Measurements from ENCODE around the gene STAB1. TPM values are rescaled to one million over a fixed set of nuclear protein-coding genes. Genes with fewer than 3 reads are reported as not detected.

STAB1 gene
- total RNA-seq, 4 donors from 2014 or later: 76.2 to 167 (median 95.8) TPM

DNA sequence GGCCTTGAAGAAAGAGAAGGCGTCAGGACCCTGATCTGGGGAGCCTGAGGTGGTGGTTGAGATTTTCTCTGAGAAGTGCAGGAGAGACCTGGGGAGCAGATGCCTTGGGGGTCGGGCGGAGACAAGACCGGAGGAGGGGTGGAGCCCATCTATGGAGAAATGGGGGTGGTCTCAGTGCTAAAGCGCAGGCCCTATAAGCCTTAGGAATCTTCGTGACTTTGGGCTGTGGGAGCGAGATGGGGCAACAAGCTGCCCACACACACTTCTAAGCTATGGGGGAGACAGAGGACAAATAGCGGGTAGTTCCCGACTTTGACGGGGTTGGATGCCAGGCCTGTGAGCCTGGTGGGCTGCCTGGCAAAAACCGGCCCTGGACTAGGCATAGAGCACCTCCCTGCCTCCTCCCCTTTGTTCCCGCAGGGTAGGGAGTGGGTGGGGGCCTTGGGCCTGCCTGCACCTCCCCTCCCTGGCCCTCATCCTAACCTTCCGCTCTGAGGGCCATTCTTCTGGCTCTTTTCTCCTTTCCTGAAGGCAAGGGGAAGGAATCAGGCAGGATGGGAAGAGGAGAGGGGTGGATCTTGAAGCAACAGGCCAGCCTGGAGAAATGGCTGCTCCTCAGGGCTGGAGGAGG is 38.9 kb upstream of the STAB1 start:
- peak; percentile 63 for ATAC-seq
- H3K27ac ChIP-seq: peak overlapping the region; percentile 67 to 97 (median 96)
- H3K36me3 ChIP-seq: peaks cover 0 to 40% of the 10 kb centered on the region in 2 donors
- 0 to 2% methylated on average over 4 to 10 of the region's 13 CpGs for WGBS, 2 donors (ENCODE audit: low coverage in 1 of 2)
- H3K27me3 ChIP-seq: no peaks in the 10 kb centered on the region
- H3K9me3 ChIP-seq: no peaks in the 10 kb centered on the region
- H3K4me1 ChIP-seq: peaks cover 0 to 39% (median 12%) of the 10 kb centered on the region in 3 donors
- TF ChIP-seq EP300 (IDR thresholded peaks at IDR 0.05) (no peak), POLR2AphosphoS5 (IDR thresholded peaks at IDR 0.05) (no peak), POLR2A (IDR thresholded peaks at IDR 0.05) (no peak)
- TF ChIP-seq, protein P1, sequence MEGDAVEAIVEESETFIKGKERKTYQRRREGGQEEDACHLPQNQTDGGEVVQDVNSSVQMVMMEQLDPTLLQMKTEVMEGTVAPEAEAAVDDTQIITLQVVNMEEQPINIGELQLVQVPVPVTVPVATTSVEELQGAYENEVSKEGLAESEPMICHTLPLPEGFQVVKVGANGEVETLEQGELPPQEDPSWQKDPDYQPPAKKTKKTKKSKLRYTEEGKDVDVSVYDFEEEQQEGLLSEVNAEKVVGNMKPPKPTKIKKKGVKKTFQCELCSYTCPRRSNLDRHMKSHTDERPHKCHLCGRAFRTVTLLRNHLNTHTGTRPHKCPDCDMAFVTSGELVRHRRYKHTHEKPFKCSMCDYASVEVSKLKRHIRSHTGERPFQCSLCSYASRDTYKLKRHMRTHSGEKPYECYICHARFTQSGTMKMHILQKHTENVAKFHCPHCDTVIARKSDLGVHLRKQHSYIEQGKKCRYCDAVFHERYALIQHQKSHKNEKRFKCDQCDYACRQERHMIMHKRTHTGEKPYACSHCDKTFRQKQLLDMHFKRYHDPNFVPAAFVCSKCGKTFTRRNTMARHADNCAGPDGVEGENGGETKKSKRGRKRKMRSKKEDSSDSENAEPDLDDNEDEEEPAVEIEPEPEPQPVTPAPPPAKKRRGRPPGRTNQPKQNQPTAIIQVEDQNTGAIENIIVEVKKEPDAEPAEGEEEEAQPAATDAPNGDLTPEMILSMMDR (IDR thresholded peaks at IDR 0.05): no peak
- peak overlapping the region; percentile 65 to 95 for H3K4me3 ChIP-seq

DNA sequence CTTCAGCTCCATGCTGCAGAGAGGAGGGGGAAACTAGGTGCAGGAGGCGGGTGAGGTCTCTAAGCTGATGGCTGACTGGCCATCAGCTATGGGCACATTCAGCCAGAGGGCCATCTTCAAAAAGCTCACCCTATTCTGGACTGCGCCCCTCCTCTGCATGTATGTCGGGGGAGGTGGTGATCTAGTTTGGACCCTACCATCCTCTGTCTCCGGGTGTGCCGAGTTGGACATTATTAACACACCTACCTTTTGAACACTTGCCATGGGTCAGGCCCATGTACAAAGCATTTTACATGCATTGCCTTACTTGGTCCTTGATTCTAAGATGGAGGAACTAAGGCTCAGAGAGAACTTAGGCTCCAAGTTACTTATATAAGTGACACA is 38.3 kb upstream of the STAB1 start:
- Histone ChIP-seq H3K36me3 (peaks cover 0 to 45% of the 10 kb centered on the region in 2 donors), H3K27me3 (no peaks in the 10 kb centered on the region), H3K27ac (peak overlapping the region in 3 of 4 donors; percentile 95 to 97 (median 96)), H3K4me3 (peak overlapping the region; percentile 65 to 95), H3K9me3 (no peaks in the 10 kb centered on the region), H3K4me1 (peaks cover 0 to 42% (median 12%) of the 10 kb centered on the region in 3 donors)
- TF ChIP-seq POLR2A (IDR thresholded peaks at IDR 0.05) (no peak), POLR2AphosphoS5 (IDR thresholded peaks at IDR 0.05) (no peak), EP300 (IDR thresholded peaks at IDR 0.05) (no peak)
- TF ChIP-seq, protein P1 (IDR thresholded peaks at IDR 0.05): no peak
- 20 to 62% methylated on average over 1 to 2 of the region's 5 CpGs for WGBS, 2 donors (ENCODE audit: low coverage in 1 of 2)
- ATAC-seq: peak; percentile 5

GRCh38 chr3:52458031-52458760 is 36.9 kb upstream of the STAB1 start:
- Histone ChIP-seq H3K4me1 (peaks cover 0 to 56% (median 16%) of the 10 kb centered on the region in 3 donors), H3K4me3 (no peak overlapping the region), H3K36me3 (peaks cover 0 to 57% of the 10 kb centered on the region in 2 donors), H3K9me3 (no peaks in the 10 kb centered on the region), H3K27me3 (no peaks in the 10 kb centered on the region), H3K27ac (no peak overlapping the region)
- no peak for ATAC-seq
- 42 to 71% methylated on average over 2 to 4 of the region's 6 CpGs for WGBS, 2 donors (ENCODE audit: low coverage in 1 of 2)
- TF ChIP-seq POLR2AphosphoS5 (IDR thresholded peaks at IDR 0.05) (no peak), POLR2A (IDR thresholded peaks at IDR 0.05) (no peak)

DNA sequence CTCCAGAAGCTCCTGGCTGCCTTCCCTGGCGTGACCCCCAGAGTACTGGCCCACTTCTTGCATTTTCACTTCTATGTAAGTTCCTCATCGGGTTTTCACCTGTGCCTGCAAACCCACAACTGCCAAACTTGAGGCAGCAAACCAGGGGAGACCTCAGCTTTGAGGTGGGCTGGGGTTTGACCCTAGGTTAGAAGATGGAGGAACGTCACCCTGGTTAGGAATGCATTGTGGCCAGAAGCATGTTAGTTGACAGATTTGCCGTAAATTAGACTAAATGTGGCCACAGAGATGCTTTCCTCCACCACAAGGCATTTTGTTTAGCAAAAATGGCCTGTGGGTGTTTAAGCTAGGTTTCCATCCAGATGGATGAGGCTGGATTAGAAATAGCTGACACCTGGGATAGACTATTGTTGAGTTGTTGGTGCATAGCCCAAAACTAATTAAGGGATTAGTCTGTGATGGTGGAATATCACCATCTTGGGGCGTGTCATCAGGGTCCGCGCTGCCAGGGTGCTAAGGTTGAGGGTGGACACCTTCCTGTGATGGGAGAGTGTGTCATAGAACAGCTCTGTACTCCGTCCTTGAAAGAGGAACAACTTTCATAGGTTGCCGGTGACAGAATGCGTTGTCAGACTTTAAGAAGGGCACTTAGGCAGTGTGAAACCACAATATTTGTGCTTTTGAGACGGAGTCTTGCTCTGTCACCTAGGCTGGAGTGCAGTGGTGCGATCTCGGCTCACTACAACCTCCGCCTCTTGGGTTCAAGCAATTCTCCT is 36.2 kb upstream of the STAB1 start:
- Histone ChIP-seq H3K4me3 (no peak overlapping the region), H3K36me3 (peaks cover 0 to 65% of the 10 kb centered on the region in 2 donors), H3K4me1 (peaks cover 0 to 53% (median 16%) of the 10 kb centered on the region in 3 donors), H3K27ac (no peak overlapping the region), H3K9me3 (no peaks in the 10 kb centered on the region), H3K27me3 (no peaks in the 10 kb centered on the region)
- TF ChIP-seq POLR2A (IDR thresholded peaks at IDR 0.05) (no peak), POLR2AphosphoS5 (IDR thresholded peaks at IDR 0.05) (no peak), EP300 (IDR thresholded peaks at IDR 0.05) (no peak)
- TF ChIP-seq, protein P1 (IDR thresholded peaks at IDR 0.05): no peak
- 97 to 100% methylated on average over 4 to 9 of the region's 14 CpGs for WGBS, 2 donors (ENCODE audit: low coverage in 1 of 2)
- no peak for ATAC-seq

GRCh38 chr3:52461874-52462273 is 33.3 kb upstream of the STAB1 start:
- ATAC-seq: no peak
- Histone ChIP-seq H3K27ac (peak overlapping the region in 3 of 4 donors; percentile 19 to 57 (median 54)), H3K4me3 (no peak overlapping the region), H3K36me3 (peaks cover 0 to 89% of the 10 kb centered on the region in 2 donors), H3K27me3 (no peaks in the 10 kb centered on the region), H3K4me1 (peaks cover 0 to 50% (median 4%) of the 10 kb centered on the region in 3 donors), H3K9me3 (no peaks in the 10 kb centered on the region)
- WGBS, 2 donors (ENCODE audit: low coverage in 1 of 2): 49 to 65% methylated on average over 4 to 6 of the region's 6 CpGs
- TF ChIP-seq POLR2A (IDR thresholded peaks at IDR 0.05) (no peak), EP300 (IDR thresholded peaks at IDR 0.05) (no peak)
